HK-2 (cell line): Measurements from ENCODE around the gene AKTIP.

ENCODE experiments used
- DNase-seq: peaks from one replicate; pipeline ENCODE4 v3.0.0-alpha.2; 2018; ENCODE audit not compliant: unreplicated experiment

Gene AKTIP

GRCh38 chr16:53480394-53480793 is 22.6 kb downstream of the AKTIP start:
- DNase-seq, result no peak

GRCh38 chr16:53478965-53479364 is 24.0 kb downstream of the AKTIP start:
- no peak for DNase-seq

GRCh38 chr16:53476867-53477266 is 26.1 kb downstream of the AKTIP start:
- DNase-seq, result no peak

- no peak for DNase-seq
Observed at GRCh38 chr16:53465606-53466280, 37.3 kb downstream of the AKTIP start.

- DNase-seq, result no peak
Observed at GRCh38 chr16:53458635-53459034, 44.4 kb downstream of the AKTIP start.

- no peak for DNase-seq
Observed at GRCh38 chr16:53457670-53458069, 45.3 kb downstream of the AKTIP start.

GRCh38 chr16:53456625-53457024 is 46.4 kb downstream of the AKTIP start:
- DNase-seq, result no peak

GRCh38 chr16:53453928-53454327 is 49.1 kb downstream of the AKTIP start:
- DNase-seq, result no peak

GRCh38 chr16:53449816-53450517 is 53.0 kb downstream of the AKTIP start:
- DNase-seq, result no peak

- DNase-seq, result no peak
Observed at GRCh38 chr16:53446090-53446489, 56.9 kb downstream of the AKTIP start.

GRCh38 chr16:53445534-53445933 is 57.5 kb downstream of the AKTIP start:
- no peak for DNase-seq
